MM.1S (cell line): ENCODE data around the gene BRWD1.

Experiments used
- EZH2phosphoT487 ChIP-seq: fragments of 300-600 bp; sonication (generic); IDR thresholded peaks from 2 replicates; pipeline ENCODE4 v1.6.1; 2018; ENCODE audit warnings: antibody characterized with exemption, low read length
- TF ChIP-seq, protein P1 (sequence below): fragments of 300-600 bp; sonication (generic); IDR thresholded peaks from 2 replicates; pipeline ENCODE4 v1.5.1; 2016; ENCODE audit warnings: antibody characterized with exemption, low read length, mixed read lengths

DNA sequence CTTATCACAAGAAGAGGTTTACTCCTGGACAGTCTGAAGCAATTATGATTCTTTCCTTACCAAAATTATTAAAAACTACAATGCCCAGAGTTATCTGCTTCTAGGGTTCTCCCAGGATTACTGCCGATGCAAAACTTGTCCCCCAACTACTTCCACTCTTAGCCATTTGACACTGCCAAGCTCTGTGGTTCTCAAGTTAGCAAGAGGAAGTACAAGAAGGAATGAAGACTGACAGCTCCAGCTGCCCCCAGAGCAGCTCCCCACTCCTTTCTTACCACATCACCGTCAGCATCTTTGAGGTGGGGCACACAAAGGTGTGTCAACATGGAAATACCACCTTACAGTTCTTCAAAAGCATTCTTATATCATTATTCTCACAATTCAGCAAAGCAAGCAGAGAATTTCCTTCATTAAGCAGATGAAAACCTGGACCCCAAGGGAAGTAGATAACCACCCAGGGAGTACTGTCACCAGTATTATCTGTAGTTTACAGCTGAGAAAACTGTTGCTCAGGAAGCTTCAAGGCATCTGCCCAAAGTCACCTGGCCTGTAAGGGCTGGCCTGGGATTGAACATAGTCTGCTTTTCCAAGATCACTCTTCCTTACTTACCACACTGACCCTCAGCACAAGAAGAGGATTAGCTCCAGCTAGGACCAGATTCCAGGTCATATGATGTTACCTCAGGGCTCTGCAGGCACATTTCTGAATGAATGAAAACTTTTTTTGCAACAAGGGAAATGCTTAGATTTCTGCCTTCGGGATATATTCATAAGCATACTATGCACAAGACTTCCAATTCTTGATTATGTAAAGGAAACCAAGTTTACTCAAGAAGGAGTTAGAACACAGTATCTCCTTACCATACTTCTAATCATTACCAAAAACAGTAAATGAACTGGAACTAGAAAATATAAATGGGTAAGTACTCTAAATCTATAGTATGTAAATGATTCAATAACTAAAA is 139.4 kb downstream of the BRWD1 start:
- TF ChIP-seq, protein P1, sequence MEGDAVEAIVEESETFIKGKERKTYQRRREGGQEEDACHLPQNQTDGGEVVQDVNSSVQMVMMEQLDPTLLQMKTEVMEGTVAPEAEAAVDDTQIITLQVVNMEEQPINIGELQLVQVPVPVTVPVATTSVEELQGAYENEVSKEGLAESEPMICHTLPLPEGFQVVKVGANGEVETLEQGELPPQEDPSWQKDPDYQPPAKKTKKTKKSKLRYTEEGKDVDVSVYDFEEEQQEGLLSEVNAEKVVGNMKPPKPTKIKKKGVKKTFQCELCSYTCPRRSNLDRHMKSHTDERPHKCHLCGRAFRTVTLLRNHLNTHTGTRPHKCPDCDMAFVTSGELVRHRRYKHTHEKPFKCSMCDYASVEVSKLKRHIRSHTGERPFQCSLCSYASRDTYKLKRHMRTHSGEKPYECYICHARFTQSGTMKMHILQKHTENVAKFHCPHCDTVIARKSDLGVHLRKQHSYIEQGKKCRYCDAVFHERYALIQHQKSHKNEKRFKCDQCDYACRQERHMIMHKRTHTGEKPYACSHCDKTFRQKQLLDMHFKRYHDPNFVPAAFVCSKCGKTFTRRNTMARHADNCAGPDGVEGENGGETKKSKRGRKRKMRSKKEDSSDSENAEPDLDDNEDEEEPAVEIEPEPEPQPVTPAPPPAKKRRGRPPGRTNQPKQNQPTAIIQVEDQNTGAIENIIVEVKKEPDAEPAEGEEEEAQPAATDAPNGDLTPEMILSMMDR: no peak
- no peak for TF ChIP-seq EZH2phosphoT487
